NCI-H460 (cell line): ENCODE results near the gene NAPG. TPM values are rescaled to one million over a fixed set of nuclear protein-coding genes. Genes with fewer than 3 reads are reported as not detected.
"Not testable (repeated sequence)": the region's sequence is repeated elsewhere in the genome, so short reads cannot be mapped to it uniquely, and the experiment has no call there.

Experiments
- DNase-seq: peaks from one replicate; pipeline ENCODE4 v3.0.0-alpha.2; 2016; ENCODE audit warnings: low read depth; ENCODE audit errors: extremely low read depth
- total RNA-seq: library from RNA; depleted of rRNA; stranded (reverse); fragments of >200 nt; shearing (Covaris generic); gene quantifications from 2 replicates; pipeline ENCODE4 v1.2.3, GENCODE V29; 2014

Gene NAPG
- total RNA-seq, 1 experiment from 2014 or later = 30.8 TPM

DNA sequence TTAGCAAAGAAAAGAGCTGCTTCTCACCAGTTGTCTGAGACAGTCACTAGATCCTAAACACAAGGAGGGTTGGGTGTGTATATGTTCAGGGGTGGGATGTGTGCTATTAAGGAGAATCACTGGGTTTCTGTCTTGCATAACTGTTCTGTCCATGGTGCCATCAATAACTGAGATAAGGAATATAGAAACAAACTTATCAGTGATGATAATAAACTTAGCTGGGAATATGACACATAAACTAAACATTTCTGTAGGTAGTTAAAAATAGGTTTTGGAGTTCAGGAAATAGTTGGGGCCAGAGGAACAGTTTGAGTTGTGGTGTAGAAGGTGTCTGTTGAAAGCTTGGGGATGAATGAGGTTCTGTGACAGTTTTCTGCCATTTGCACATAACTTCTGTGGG is 17.4 kb downstream of the NAPG start:
- no peak for DNase-seq

DNA sequence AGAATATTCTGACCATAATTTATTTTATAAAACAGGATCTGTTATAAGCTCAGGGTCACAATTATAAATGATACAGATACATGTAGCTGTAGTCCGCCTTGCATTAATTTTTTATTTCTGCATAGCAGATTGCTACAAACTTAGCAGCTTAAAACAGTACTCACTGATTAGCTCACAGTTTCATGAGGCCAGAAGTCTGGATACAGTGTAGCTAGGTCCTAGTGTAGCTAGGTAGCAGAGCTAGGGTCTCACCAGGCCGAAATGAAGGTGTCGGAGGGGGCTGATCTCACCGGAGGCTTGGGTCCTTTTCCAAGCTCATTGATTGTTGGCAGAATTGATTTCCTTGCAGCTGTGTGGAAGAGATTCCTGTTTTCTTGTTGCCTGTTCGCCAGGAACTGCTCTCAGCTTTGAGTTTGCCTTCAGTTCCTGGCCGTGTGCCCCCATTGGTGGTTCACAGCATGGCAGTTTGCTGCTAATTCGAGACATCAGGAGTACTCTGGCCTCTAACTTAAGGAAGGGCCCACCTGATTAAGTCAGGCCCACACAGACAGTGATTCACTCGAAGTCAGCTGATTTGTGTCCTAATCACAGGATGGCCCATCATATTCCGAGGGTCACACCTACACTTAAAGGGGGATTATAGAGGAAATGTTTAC is 18.4 kb downstream of the NAPG start:
- DNase-seq = no peak

DNA sequence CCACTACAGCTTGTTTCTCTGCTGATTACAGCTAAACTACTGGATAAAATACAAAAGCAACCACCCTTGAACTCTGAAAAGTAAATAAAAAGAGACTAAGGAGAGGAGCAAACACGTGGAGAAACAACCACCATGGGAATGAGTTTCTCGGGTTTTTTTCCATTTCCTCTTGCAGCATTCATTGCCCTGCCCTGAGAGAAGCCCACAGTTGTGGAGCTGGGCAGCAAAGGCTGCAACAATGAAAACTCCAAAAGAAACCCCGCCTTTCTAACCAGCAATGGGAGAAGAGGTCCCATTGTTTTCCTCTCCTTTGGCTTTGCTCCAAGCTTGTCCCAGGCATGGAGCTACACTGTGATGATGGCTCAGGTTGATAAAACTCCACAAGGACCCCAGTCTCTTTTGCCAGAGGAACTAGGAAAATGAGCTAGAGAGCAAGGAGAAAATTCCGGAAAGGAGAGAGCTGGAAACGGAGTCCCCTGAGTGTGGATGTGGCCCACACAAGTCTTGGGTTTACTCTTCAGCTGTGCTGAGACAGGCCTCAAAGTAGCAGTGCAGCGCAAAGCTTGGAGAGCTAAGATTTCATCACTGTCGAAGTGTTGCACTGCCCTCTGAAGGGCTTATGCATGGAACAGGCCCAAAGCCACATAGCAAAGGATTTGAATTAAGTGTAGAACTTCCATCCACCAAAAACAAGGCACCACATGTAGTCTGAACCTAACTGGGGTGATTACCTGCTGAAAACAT is 20.9 kb downstream of the NAPG start:
- no peak for DNase-seq

DNA sequence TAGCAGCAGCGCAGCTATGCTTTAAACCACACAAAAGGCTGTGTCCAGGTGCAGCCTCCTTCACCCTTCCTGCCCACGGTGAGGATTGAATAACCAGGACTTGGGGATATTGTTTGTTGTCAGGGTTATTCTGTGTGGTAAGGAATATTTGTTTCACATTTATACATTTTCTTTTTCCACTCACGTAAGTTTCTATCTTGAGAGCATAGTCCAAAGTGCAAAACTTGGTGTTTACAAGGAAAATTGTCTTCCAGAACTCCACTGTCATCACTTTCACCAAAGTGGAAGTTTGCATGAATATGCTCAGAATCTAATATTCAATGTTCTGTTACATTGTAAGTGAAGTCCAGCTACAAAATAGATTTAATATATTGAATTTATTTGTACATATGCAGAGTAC is 26.4 kb downstream of the NAPG start:
- no peak for DNase-seq

DNA sequence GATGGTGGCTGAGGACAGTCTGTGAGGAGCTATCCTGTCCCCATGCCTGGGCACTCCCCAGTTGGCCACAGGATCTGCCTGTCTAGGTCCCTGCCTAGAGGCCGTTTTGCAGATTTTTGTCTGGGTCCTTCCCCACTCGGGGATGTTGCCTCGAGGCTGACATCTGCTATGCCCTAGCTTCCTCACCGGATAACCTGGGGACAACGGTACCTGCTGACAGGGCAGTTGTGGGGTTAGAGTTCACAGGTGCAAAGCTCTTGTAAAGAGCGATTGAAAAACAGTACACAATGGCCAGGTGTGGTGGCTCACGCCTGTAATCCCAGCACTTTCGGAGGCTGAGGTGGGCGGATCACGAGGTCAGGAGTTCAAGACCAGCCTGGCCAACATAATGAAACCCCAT is 30.4 kb downstream of the NAPG start:
- DNase-seq = not testable (repeated sequence)

DNA sequence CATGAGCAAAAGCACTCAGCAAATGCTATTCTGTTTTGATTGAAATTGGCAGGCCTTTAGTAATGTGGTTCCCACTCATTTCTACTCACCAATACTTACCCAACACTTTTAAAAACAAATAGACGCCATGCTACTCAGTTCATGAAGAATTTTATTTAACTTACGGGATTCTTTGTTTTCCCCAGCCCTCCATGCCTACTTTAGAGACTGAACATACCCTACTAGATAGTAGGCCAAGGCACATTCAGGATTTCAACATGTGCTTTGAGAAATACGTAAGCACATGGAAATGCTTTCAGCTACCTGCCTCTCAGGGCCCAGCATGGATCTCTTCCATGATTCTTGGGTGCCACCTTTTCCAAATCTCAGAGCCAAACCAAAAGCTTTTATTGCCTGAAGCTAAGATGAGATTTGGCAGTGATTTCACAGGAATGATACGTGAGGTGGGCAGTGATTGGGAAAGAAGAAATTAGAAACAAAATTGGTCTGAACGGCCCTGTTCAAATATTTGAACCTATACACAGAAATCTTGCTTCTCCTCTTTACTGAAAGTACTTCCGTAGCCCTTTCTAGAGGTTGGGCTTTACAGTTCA is 31.4 kb downstream of the NAPG start:
- no peak for DNase-seq

DNA sequence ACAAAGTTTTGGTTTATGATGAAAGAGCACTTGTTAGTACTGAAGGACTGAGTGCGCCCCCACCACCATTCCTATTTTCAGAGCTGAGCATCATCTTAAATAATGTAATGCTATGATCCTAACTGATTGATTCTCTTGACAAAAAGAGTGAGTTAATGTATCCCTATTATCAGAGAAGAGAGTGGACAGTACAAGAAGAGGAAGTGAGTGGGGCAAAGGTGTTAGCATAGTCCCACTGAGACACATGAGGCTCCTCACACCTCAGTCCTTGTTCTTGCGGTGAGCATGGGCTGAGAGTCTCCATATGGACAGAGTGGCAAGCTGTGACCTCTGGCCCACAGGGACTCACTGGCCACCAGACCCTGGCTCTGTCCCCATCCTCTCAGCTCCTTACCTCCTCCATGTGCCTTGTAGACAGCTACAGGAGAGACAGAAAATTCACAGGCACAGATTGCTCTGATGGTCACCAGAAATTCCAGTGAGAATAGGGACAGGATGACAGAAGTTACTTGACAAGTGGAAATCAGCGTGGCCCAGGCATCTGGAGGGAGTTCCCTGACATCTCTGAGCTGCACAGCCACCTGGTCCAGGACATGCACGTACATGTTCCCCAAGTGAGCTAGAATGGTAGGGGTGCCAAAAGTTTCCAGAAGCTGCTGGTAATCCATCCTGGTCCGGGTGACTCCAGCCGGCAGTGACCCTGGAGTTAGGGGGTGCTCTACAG is 32.6 kb downstream of the NAPG start:
- DNase-seq = no peak

DNA sequence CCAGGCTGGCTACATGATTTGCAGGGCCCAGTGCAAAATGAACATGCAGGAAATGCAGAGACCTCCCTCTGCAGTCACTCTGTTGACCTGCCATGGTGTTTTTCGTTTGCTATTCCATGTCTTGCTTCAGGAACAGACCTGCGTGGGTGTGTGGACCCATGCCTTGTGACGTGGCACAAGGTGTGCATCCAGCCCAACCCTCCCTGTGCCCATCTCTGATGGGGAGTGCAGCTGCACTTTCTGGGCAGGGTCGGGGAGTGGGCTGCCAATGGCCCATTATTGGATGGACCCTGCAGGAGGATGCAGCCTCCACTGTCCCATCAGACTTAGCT is 33.1 kb downstream of the NAPG start:
- no peak for DNase-seq

DNA sequence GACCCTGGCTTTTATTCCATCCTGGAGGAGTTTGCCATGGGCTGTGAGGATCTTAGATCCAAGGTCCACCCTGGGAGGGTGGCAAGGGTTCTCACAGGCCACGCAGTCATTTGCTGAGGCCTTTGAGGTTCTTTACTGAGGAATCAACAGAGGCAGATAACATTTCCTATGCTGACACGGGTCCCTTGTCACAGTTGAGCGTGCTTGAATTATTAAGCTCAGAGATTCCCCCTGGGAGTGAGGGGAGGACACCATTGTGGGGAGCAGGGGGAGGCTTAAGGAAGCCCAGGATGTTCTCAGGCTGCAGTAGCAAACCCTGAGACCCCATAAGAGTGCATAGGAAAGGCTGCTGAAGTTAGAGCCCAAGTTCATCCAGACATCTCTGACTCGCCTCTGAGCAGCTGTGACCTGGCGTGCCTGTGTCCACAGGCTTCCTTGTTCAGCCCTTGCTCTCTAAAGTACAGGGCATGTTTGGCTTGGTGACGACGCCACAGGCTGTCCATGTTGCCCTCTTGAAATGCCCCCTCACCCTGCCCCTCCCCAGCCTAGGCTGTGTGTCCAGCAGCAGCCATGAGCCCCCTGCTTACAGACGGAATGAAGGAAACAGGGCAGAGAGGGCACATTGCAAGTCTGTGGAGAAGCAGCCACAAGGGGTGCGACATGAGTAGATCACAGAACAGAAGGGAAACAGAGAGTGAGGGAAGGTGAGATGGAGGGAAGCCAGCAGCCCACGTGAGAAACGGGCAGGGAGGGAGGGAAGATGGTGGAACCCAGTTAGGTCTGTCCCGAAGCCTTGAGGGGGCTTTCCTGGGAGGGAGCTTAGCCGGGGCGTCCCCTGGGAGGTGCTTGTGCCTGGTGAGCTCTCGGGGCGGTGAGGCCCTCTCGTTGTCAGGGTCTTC is 34.0 kb downstream of the NAPG start:
- no peak for DNase-seq

DNA sequence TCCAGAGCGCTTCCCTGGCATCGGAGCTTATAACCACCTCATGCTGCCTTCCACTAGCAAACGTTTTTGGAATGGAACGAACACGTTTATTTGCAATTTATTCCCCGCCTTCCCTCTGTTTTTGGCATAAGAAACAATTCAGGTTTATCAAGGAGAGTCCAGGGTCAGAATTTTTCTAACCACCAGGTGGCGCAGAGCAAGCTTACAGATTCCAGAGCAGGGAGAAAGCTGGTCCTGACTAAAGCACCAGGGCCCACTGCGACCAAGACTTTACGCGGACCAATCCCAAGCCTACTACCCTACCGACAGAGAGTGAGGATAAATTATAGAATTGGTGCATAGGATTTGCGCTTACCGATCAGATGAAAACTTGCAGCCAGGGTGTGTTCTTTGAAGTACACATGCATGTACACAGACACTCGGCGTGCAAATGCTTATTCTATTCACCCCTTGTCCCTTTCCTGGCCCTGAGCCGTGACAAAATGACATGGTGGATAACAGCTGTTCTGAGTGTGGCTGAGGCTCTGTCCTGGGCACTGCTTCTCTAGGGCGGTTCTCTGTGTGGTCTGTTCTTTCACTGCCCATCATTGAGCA is 34.7 kb downstream of the NAPG start:
- DNase-seq = peak; percentile 48

DNA sequence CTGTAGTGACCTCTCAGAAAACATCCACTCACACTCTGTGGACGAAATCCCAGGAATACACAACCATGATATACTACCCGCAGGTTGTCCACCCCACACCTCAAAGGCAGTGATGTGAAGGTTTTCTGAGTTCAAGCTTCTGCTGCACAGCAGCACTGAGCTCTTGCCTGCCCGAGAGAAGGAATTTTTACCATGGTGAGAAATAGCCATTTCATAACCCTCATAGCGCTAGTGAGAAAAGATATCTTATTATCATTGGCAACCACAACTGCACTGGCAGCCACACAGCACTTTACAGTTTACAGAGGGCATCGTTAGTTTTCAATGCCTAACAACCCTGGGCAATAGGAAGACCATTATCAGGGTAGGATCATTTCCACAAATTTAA is 36.9 kb downstream of the NAPG start:
- DNase-seq = peak; percentile 25

DNA sequence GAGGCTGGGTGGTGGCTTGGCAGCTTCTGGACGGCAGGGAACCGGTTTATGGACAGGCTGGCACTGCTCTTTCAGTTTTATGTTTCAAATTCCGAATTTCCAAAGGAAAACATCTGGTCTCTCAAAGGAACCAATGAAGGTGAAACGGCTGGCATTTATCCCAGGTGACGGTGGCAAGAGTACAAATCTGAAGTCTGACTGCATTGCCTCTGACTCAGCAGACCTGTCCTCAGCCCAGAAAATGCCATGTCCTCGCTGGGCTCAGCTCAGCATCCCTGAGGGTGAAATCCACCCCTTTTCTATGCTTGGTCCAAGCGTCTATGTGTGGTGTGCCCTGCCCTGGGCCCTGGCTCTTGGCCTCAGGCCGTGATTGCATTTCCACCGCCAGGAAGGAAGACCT is 38.1 kb downstream of the NAPG start:
- no peak for DNase-seq

DNA sequence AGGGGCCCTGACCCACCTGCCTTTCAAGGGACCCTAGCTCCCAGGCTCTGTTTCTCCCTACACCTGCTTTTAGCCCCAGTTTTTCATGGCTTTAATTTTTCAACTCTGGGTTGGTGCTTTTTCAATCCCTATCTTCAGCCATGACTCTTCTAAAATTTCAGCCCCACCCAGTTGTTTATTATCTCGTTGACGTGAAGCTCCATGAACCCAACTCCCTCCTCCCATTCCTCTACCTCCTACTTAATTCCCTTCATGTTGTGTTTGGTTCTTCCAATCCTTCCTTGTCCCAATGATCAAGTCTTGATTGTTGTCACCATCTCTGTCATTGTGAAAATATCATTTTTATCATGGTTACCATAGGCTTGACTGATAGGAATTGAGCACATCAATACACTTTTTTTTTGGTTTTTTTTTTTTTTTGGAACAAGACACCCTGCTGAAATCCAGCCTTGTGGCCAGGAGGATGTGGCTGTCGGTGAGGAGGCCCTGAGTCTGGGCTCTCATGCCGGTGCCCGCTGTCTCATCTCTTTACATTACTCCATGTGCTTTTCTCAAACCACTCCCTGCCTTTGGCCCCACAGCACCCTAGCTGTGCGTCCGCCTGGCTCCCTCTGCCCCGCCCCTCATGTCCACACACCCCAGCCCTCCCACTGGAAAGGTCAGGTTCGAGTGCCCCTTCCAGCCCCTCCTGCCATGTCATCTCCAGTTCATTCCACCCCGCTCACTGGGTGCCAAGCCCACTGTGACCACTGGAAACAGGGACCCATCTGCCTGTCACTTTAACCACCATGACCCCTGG is 39.3 kb downstream of the NAPG start:
- no peak for DNase-seq

DNA sequence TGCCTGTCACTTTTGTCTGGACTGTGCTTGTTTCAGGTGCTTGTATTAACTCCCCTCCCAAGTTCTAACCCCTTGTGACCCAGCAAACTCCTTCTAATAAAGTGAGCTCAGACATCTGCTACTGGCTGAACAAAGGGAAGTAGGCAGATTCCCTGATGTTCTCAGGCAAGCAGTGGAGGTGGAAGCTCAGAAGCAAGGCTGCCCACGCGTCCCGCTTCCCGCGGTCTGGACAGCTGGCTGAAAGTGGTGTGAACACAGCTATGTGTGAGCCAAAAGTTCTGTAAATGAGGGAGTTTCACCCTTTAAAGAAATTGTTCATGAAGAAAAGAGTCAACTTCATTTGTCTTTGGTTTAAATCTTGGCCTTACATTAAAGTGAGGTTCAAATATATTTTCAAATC is 40.0 kb downstream of the NAPG start:
- DNase-seq = no peak

DNA sequence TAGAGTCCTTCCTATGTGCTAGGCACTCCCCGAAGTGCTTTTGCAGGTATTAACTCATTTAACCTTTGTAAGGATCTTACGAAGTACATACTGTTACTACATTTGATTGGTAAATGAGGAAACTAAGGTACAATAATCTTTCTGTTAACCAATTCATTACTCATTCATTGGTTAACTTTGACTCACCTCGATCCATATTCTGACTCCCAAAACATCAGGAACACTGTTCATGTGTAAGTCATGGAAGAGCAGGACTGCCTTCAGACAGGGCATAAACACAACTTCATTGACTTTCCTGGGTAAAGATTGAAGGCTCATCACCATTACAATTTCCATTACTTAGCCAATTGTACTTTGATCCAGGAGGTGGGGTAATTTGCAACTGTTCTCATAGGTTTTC is 40.6 kb downstream of the NAPG start:
- DNase-seq = no peak

DNA sequence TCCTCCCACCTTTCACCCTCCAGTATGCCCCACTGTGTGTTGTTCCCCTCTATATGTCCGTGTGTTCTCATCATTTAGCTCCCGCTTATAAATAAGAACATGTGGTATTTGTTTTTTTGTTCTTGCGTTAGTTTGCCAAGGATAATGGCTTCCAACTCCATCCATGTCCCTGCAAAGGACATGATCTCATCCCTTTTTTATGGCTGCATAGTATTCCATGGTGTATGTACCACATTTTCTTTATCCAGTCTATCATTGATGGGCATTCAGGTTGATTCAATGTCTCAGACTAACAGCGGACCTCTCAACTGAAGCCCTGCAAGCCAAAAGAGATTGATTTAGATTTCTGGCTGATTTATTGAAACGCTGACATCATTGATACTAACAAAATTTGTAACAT is 44.1 kb downstream of the NAPG start:
- not testable (repeated sequence) for DNase-seq

DNA sequence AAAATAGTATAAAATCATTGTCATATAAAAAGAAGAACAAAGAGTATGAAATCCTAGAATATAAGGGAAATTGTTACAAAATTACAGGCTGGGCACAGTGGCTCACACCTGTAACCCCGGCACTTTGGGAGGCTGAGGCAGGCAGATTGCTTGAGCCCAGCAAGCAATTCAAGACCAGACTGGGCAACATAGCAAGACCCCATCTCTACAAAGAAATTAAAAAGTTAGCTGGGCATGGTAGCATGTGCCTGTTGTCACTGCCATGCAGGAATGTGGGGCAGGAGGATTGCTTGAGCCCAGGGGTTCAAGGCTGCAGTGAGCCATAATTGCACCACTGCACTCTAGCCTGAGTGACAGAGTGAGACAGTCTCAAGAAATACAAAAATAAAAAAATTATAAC is 44.8 kb downstream of the NAPG start:
- DNase-seq = no peak

DNA sequence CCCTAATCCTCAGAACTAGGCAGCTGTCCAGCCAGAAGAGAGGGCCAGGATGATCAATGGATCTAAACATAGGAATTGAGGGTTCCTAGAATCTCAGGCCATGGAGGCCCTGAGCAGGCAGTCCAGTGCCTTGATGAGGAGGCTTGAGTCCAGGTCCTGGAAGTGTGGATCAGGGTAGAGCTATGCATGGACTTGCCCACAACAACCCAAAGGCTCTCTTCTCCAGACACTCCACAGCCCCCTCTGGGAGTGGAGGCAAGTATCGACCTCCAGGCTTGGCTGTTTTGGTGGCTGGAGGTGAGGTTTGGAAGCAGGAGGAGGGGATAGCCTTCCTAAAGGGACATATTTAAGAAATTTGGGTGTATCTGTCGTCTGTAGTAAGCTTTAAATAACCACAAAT is 45.7 kb downstream of the NAPG start:
- DNase-seq = no peak

DNA sequence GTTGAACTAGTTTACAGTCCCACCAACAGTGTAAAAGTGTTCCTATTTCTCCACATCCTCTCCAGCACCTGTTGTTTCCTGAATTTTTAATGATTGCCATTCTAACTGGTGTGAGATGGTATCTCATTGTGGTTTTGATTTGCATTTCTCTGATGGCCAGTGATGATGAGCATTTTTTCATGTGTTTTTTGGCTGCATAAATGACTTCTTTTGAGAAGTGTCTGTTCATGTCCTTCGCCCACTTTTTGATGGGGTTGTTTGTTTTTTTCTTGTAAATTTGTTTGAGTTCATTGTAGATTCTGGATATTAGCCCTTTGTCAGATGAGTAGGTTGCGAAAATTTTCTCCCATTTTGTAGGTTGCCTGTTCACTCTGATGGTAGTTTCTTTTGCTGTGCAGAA is 47.4 kb downstream of the NAPG start:
- not testable (repeated sequence) for DNase-seq
